A673 (cell line): ENCODE data around the gene SP6. TPM values are rescaled to one million over a fixed set of nuclear protein-coding genes. Genes with fewer than 3 reads are reported as not detected.

ENCODE experiments used
- BruUV-seq: library from RNA; stranded (reverse); fragments of 400-500 nt; replicated peaks from 2 replicates; lab custom pipeline; 2021; lab: Mats Ljungman, UMichigan
- CTCF ChIA-PET: fragments of 300-600 bp; sonication (Branson Sonifier 250); formaldehyde crosslinking; loops from one replicate; lab custom pipeline; 2022; ENCODE audit warnings: antibody characterized with exemption; lab: Charles Lee
- POLR2A ChIA-PET: fragments of 300-600 bp; sonication (Branson Sonifier 250); formaldehyde crosslinking; loops from one replicate; lab custom pipeline; 2022; ENCODE audit warnings: antibody characterized with exemption; ENCODE audit not compliant: low non-redundant PET; lab: Charles Lee
- DNase-seq: peaks from one replicate; pipeline ENCODE4 v3.0.0-alpha.2; 2015; ENCODE audit warnings: low spot score
- H3K27ac ChIP-seq: fragments of 200-600 bp; sonication (generic); 2 replicates; pipeline ENCODE4 v1.5.1; 2016; ENCODE audit warnings: mixed run types, low read depth, mild to moderate bottlenecking, mixed read lengths, antibody characterized with exemption, low read length; ENCODE audit not compliant: poor library complexity, severe bottlenecking
- H3K27me3 ChIP-seq: fragments of 200-600 bp; sonication (generic); replicated peaks from 2 replicates; pipeline ENCODE4 v1.6.1; 2017; ENCODE audit warnings: mixed run types, low read depth, mild to moderate bottlenecking, mixed read lengths, antibody characterized with exemption, low read length; ENCODE audit not compliant: insufficient read depth, poor library complexity
- H3K36me3 ChIP-seq: fragments of 200-600 bp; sonication (generic); 2 replicates; pipeline ENCODE4 v1.6.1; 2016; ENCODE audit warnings: mixed run types, mild to moderate bottlenecking, mixed read lengths, antibody characterized with exemption, low read length; ENCODE audit not compliant: insufficient read depth, poor library complexity, severe bottlenecking
- H3K4me1 ChIP-seq: fragments of 200-600 bp; sonication (generic); 2 replicates; pipeline ENCODE4 v1.6.1; 2017; ENCODE audit warnings: mixed run types, mild to moderate bottlenecking, mixed read lengths, antibody characterized with exemption, low read length; ENCODE audit not compliant: insufficient read depth, poor library complexity, severe bottlenecking
- H3K4me3 ChIP-seq: fragments of 200-600 bp; sonication (generic); 2 replicates; pipeline ENCODE4 v1.5.1; 2016; ENCODE audit warnings: low read depth, mixed run types, mild to moderate bottlenecking, mixed read lengths, low read length; ENCODE audit not compliant: poor library complexity, severe bottlenecking
- H3K9me3 ChIP-seq: fragments of 200-600 bp; sonication (generic); 2 replicates; pipeline ENCODE4 v1.6.1; 2016; ENCODE audit warnings: mixed run types, low read depth, mild to moderate bottlenecking, mixed read lengths, antibody characterized with exemption, low read length; ENCODE audit not compliant: poor library complexity, severe bottlenecking
- CTCF ChIP-seq: fragments of 300-800, 200-600 bp; sonication (generic); conservative IDR thresholded peaks from 2 replicates; pipeline ENCODE4 v1.5.1; 2017; ENCODE audit warnings: low read depth, mild to moderate bottlenecking, antibody characterized with exemption, low read length, moderate library complexity, mixed read lengths
- EZH2 ChIP-seq: fragments of 200-600 bp; sonication (generic); IDR thresholded peaks from 2 replicates; pipeline ENCODE4 v1.6.1; 2017; ENCODE audit warnings: borderline replicate concordance, low read depth, mild to moderate bottlenecking, mixed read lengths, antibody characterized with exemption, low read length; ENCODE audit not compliant: poor library complexity, severe bottlenecking
- intact Hi-C: fragments of 100-400 bp; cut with micrococcal nuclease; formaldehyde crosslinking; loops from one replicate; pipeline ENCODE4 v1.10.0; 2022; ENCODE audit not compliant: unreplicated experiment
- total RNA-seq: library from RNA; stranded (reverse); gene quantifications from 2 replicates; pipeline ENCODE4 v1.2.3, GENCODE V29; 2021

SP6 gene
- total RNA-seq, 1 experiment from 2014 or later, result 0.15 TPM

- no peak overlapping the region for H3K4me3 ChIP-seq
- H3K27me3 ChIP-seq, result no peaks in the 10 kb centered on the region
- H3K27ac ChIP-seq, result no peak overlapping the region
- POLR2A ChIA-PET, result interaction anchor here (0.9 kb wide), 1 partner anchor 119 kb away, joined by 4 read pairs; no protein-coding TSS in a partner anchor
- TF ChIP-seq EZH2 (no peak), CTCF (no peak)
- CTCF ChIA-PET, result no interaction called here
- no peaks in the 10 kb centered on the region for H3K36me3 ChIP-seq
- intact Hi-C loops, result no loop called here
- no peaks in the 10 kb centered on the region for H3K9me3 ChIP-seq
- DNase-seq, result no peak
- no TSS peak for BruUV-seq
- no peaks in the 10 kb centered on the region for H3K4me1 ChIP-seq
Measured at GRCh38 chr17:47884905-47885730, 34.2 kb upstream of the SP6 start.

GRCh38 chr17:47884427-47884740, 33.4 kb upstream of the SP6 start:
- ChIA-PET CTCF (no interaction called here), POLR2A (interaction anchor here (0.9 kb wide), 1 partner anchor 120 kb away, joined by 4 read pairs; no protein-coding TSS in a partner anchor)
- Histone ChIP-seq H3K4me1 (no peaks in the 10 kb centered on the region), H3K4me3 (no peak overlapping the region), H3K36me3 (no peaks in the 10 kb centered on the region), H3K27ac (no peak overlapping the region), H3K9me3 (no peaks in the 10 kb centered on the region), H3K27me3 (no peaks in the 10 kb centered on the region)
- BruUV-seq, result no TSS peak
- no peak for DNase-seq
- intact Hi-C loops, result no loop called here
- TF ChIP-seq EZH2, result no peak
- TF ChIP-seq CTCF, result no peak

- TF ChIP-seq CTCF (no peak), EZH2 (no peak)
- no peak for DNase-seq
- Histone ChIP-seq H3K27ac (no peak overlapping the region), H3K9me3 (no peaks in the 10 kb centered on the region), H3K4me3 (no peak overlapping the region), H3K36me3 (no peaks in the 10 kb centered on the region), H3K4me1 (no peaks in the 10 kb centered on the region), H3K27me3 (no peaks in the 10 kb centered on the region)
- ChIA-PET POLR2A (no interaction called here), CTCF (no interaction called here)
- intact Hi-C loops, result no loop called here
- no TSS peak for BruUV-seq
Measured at GRCh38 chr17:47883589-47884426, 32.8 kb upstream of the SP6 start.
